ENCODE results near the gene ITPR1.

ITPR1 gene

DNA sequence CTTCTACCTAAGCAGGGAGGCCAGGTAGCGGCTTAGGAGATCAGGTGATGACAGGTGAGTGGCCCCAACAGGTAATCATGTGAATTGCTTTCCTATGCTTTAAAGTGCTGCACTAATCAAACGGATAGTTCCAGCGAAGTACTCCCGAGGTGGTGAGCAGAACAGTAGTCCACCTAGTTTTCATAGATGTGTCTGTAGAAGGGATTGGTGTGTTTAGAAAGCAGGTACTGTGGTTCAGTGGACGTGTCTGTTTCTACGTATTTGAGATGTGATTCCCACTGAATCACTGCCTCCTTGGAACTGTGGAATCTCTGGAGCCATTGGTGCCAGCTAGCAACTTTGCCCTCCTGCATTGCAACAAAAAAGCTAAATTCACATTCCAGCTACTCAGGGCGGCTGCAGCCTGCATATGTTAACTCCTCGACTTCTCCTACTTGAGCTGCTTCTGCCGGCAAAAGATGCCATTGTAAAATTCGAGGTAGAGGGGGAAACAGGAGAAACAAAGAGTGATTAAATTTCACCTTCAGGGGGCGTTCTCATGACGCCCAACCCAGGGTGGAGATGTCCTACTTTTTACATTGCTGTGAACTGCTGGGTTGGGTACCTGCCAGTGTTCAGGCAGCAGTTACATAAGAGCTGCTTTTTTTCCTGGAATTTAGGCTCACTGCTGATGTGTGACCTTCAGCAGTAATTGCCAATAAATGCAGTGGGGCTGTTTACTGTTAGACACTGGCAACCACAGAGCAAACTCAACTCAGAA, 227.3 kb downstream of the ITPR1 start:
- DNase-seq (ENCODE audit: low read depth), result no peak

DNA sequence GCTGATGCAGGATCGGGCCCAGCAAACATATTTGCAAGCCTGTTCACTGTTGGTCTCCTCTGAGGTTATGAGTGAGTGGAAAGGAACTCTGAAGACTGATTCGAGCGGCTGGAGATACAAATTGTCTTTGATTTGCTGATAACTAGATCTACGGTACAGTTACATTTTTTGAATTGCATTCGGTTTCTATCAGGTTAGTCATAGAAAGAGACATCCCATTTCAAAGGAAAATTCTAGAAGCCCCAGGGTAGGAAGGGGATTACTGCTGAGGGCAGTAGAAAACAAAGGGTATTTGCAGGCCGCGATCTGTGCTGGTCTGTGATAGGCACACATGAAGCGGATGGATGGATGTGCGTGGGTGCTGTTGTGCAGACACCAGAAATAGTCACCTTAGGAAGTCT, 228.4 kb downstream of the ITPR1 start:
- DNase-seq (ENCODE audit: low read depth), result peak; percentile 95

DNA sequence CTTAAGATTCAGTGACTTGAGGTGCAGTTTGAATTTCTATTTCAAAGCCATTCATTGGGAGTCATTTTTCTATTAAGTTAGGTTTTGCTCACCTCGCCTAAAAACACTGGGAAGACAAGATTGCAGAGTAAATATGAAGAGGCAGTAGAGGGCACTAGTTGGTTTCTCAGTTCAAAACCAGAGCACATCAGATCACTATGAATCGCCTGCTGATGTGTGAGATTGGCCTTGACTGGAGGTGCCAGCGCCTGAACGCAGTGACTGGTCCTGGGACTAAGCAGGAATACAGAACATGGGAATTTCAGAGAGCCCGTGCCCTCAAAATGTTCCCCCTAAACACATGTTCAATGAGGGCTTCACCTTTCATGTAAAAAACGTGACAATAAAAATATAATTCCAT, 229.0 kb downstream of the ITPR1 start:
- no peak for DNase-seq (ENCODE audit: low read depth)

DNA sequence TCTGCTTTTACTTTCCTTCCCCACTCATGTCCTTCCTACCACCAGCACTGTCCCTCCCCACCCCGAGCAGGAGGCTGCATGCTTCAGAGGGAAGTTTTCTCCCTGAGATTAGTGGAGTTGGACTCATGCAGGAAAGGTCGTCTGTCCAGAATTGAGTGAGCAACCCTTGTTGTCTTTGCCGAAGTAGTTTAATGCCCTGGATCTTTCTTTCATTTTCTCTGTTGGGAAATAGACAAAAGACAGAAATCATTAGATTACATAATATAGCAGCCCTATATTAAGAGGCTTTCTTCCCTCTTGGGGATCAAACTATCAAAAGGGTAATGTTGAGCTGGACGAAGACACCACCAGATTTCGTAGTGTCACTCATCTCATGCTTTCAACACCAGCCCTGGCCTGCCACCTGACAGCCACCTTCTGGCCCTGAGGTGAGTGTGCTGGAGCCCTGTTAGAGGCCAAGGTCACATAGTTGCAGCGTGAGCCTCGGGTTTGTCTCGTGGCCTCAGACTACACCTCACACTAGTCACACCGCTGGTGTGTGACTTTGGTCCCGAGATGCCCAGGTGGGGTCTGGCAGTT, 231.0 kb downstream of the ITPR1 start:
- no peak for DNase-seq (ENCODE audit: low read depth)

DNA sequence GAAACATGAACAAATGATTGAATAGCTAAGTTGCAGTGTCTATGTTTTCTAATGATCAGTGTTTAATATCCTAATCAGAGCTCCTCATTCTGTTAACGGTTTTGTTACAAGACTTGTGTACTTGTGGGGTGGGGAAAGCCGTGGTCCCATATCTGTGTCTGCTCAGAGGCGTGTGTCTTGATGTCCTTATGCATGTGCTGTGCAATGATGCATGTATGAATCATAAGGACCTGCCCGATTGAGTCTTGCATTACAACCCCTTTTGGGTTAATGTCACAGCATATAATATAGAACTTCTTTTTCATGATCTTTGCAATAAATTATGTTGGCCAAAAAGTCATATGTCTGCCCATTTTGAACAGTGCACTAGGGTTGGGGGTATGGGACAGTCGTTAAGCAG, 233.4 kb downstream of the ITPR1 start:
- no peak for DNase-seq (ENCODE audit: low read depth)

DNA sequence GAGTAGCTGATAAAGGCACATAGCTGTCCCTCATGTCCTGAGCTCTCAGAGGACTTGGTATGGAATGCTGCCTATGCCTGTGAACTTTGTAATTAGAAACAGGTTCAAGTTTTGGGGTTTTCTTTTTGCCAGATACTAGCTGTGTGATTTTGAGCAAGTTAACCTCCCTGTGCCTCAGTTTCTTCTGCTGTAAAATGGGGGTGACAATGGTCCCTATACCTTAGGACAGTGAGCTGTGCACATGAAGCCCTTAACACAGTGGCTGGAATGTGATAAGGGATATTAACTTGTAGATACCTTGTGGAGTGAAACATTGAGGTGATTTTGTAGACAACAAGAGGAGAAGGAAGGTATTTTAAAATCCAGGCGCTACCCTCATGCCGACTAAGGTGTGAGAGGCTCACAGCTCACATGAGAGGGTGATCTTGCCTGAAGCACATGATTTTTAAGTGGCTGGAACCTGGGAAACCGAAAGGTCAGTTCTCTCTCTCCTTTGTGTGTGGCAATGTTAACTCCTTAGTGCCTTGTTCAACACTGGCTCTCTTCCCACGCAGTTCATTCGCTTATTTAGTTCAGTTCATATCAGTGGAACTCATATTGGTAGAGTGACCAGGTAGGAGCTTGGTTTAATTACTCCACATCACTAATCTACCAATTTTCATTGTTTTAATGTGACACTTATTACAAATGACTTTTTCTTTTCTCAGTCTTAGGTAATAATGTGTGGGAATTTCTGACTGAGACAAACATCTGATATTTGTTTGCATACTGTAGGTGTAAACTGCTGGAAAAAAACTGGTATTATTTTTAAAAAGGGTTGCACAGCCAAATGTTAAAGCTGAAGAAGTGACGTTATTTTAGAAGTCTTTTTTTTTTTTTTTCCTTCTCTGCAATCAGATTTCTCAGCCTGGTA, 236.2 kb downstream of the ITPR1 start:
- no peak for DNase-seq (ENCODE audit: low read depth)

DNA sequence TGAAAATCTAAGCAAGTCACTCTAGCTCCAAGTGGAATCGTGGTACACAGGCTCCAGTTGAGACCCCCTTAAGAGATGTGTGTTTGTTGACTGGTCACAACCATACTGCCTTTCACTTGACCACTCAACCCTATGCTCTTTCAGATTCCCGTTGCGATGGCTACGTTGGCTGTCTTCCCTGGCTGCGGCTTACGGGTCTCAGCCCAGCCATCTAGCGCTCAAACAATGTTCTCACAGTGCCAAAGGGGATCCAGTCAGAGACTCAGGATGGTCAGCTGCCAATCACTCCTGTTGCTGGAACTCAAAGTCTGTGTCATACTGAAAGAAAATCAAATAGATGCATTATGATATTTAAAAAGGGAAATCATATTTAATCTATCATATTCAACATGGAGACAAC, 237.6 kb downstream of the ITPR1 start:
- no peak for DNase-seq (ENCODE audit: low read depth)

DNA sequence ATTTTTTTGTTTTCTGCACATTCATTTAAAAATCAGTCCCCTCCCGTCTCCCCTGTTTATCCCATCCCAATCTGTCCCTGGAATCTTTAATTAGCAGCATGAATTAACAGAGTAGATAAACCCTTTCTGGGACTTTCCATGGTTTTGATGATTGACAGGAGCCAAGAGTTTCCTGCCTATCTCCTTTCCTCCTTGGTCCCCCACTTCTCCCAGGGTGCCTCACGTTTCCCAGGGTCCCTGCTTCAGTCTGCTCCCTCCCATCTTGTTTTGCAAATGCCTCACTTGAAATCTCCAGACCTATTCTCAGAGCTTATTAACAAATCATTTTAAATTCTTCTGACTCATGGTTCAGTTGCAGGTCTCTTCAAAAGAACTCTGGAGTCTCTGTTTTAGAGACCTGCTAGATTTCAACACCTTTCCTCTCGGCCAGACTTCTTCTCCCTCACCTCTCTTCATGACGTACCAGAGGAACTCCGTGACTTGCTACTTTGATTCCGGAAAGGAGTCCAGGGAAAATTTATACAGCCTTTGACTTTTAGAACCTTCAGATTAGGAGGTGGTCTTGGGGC, 238.5 kb downstream of the ITPR1 start:
- DNase-seq (ENCODE audit: low read depth), result no peak

DNA sequence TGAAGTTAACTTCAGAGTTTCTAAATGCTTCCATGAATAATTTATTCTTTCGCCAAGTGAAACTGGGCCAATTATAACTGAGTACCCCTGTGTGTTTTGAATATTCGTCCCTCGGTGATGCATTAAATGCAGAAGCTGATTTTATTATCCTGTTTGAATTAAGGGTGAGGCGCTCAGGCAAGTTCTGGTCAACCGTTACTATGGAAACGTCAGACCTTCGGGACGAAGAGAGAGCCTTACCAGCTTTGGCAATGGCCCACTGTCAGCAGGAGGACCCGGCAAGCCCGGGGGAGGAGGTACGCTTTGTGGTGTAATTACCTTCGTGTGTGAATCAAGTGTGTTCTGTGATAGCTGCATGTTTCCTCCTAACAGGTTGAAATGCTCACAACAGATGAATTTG, 239.8 kb downstream of the ITPR1 start:
- no peak for DNase-seq (ENCODE audit: low read depth)

DNA sequence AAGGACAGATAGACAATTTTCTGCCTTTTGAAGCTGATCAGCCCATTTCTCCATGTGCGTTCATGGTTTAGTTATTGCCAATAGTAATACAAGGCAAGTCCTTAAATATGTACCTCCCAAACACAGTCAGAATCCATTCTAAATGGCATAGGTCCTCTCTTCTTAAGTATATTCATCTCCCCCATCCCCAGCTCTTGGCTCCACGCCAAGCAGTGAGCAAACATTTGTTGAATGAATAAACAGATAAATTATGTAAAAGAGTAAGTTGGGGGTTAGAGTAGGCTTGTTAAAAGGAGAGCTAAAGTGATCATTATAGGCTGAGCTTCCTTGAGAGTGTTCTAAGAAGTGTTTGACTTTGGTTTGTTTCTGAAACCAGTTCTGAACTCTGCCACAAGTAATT, 241.3 kb downstream of the ITPR1 start:
- no peak for DNase-seq (ENCODE audit: low read depth)

DNA sequence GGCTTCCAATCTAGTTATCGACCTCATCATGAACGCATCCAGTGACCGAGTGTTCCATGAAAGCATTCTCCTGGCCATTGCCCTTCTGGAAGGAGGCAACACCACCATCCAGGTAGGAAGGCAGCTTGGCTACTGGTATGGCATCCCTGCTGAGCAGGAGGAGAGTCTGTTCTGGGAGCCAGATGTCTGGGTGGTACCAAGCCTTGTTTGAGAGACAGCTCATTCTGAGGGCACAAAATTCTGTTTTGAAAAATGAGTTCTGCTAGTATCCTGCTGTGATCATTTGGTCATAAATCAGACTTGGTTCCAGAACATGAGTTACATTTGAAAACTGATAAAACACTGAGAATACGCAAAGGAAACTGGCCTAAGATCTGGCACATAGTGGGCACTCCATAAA, 242.1 kb downstream of the ITPR1 start:
- DNase-seq (ENCODE audit: low read depth), result no peak

DNA sequence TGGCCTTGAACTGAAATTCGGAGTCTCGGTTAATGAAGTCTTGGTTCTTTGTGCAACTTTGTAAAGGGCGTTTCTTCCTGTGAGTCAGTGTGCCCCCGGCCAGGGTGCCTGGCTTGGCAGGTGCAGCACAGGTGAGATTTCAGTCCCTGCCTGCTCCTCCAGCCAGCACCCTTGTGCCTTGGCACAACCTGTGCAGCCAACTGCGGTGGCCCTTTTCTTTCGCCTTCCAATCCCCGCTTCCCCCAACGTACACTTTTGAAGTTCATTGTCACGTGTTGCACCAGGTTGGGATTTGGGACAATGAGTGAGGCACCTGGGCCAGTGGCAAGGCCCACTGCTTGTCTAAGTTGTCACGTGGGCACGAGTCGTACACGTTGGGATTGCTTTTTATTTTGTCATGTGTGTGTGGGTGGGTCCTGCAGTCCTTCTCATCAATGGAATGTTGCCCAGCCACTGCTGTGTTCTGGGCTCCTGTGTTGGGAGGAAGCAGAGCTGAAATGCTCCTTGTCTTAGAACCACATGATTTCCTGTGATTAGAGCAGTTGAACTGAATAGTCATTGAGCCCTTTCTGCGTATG, 243.2 kb downstream of the ITPR1 start:
- DNase-seq (ENCODE audit: low read depth), result no peak

DNA sequence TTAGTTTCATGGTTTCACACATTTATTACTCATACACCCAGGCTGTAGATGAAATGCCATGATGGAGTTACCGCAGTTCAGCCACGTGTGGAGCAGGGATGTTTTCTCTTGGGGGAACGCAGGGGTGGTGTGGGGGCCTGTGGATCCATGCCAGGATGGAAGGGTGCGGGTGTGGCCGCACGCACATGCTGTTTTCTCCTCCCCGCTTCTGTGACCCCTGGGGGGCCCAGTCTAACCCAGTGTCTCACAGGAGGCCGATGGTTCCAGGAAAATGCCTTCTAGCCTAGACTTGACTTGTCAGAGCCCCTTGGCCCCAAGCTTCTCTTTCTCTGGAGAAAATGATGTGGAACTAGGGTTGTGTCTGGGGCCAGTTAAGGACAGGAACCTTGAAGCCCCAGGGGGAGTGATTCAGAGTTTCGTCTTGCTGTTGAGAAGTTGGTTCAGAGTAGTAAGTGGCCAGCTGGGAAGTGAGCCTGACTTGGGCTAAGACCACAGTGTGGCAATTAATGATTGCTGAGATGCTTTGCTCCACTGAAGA, 245.7 kb downstream of the ITPR1 start:
- DNase-seq (ENCODE audit: low read depth), result no peak

DNA sequence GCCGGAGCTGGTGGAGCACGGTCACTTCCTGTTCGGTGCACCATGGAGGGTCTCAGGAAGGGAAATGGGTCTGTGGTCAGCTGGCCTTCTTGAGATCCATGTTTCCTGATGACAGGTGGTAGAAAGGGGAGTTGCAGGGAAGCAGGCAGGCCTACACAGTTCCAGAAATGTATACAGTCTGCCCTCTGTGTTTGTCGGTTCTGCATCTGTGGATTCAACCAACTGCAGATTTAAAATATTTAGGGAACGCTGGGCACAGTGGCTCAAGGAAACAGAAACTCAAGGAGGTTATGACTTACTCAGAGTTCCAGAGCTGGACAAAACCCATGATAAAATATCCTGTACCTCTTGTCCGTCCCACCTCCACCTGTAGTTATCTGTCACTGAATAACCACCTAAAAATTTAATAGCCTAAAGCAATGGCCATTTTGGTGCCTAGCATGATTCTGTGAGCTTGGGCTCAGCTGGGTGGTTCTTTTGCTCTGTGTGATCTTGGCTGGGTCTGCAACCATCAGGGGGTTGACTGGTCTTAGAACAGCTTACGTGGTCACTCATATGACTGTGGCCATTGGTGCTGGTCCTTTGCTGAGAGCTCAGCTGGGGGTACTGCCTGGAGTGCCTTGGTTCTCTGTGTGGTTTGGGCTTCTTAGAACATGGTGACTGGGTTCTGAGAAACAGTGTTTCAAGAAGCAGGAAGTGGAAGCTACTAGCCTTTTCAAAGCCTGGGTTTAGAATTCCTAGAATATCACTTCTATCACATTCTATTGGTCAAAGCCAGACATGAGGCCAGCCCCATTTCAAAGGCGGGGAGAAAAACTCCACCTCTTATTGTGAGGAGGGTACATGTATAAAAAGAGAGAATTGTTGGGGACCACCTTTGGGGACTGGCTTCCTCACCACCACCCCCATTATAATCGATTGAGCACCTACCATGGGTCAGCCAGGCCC, 246.4 kb downstream of the ITPR1 start:
- no peak for DNase-seq (ENCODE audit: low read depth)

DNA sequence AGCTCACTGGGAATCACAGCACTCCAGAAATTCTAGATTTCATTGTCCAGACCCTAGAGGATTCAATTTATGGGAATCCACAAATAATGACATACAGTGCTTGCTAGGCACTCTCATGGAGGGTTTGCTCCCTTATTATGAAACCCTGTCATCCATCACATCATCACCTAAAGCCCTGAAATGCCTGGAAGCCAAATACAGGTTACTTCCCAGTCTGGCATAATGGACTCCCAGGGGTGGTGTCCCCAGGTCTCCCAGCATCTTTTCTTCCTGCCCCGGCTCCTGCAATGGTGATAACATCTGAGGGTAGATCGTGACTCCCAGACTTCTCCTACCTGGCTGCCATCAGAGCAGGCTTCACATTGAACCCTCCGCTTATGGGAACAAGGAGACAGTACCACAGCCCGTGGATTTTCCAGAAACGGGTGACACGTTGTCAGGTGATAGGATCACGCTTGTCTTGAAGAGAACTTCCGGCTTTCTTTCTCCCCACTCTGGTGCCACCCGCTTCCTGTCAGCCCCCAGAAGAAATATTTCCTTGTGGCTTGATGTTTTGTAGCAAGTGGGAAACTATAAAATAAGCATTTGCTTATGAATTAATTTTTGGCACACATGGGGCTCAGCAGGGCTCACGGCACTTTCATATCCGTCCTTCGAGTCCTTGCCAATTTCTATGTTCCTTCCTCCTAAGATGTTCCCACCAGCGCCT, 247.4 kb downstream of the ITPR1 start:
- DNase-seq (ENCODE audit: low read depth), result no peak

DNA sequence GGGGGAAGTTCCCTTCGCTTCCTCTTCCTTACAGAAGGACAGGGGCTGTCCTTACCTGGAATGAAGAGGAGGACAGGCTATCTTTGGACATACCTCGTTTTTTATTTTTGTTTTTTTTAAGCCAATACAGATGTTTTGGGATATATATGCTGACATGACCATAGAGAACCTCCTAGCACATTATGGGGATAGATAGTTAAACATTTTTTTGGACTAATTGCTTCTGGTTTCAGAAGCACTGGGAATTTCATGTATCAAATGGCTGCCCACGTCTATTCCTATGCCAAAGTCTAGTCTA, 247.9 kb downstream of the ITPR1 start:
- DNase-seq (ENCODE audit: low read depth), result no peak

DNA sequence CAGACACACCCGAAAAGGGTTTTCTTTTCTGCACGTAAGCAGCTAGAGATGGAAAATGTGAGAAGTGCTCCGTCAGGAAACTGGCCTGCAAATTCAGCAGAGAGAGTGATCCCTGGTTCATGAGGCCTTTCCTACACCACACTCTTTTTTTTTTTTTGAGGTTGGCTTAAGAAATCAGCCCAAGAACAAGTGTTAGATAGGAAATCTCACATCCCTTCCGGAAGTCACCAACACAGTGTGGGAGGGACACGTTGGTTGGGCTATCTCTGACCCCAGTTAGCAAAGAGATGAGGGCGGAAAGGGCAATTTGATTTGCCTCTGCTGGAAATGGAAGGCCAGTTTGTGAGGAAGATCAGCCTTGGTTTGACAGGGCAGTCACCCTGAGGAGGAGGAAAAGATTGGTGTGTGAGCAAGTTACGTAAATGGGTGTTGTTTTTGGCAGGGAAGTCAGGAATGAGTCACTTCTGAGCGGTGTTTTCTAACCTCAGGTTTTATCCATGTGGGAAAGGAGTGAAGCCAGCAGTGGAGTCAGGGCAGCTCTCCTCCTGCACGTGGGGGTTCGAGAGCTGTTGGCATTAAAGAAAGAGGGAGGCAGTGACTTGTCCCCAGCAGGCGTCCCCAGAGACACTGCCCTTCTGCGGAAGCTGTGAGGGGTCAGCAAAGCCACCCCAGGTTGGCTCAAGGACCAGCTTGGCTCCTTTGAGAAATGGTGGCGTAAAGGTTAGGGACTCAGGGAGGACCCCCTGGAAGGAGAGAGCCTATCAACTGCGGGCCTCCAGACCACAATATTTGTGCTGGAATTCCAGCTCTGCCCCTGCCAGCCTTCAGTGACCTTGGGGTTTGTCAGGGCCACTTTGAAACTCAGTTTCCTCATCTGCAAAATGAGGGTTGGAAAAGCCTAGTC, 248.5 kb downstream of the ITPR1 start:
- DNase-seq (ENCODE audit: low read depth), result peak; percentile 99

DNA sequence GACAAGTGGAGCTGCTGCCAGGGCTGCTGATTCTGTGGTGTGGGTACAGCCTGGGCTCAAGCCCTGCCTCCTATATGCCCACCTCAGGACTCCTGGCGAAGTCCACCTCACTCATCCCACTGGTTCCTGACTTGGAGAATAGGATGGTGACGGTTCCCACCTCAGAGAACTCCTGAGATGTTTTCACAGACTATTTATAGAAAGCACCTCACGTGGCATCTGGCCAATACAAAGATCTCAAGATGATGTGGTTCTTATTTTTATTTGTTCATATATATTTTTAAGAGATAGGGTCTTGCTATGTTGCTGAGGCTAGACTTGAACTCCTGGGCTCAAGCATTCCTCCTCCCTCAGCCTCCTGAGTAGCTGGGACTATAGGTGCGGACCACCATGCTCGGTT, 249.2 kb downstream of the ITPR1 start:
- no peak for DNase-seq (ENCODE audit: low read depth)

DNA sequence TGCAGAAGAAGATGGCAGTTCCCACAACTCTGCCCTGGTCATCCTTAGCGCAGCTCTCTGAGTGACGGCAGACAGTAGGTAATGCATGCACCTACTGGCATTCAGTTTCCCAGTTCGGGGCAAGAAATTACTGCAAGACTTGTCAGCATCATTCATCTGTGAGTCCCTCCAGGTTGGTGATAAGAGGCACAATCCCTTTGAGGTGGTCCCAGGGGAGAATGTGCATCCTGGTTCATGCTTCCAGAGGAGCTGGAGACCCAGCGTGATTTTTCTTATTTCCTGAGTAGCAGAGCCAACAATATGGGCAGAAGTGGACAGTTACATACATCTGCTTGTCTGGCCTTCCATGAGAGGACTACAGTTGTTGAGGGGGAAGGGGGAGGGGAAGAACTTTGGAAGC, 250.2 kb downstream of the ITPR1 start:
- DNase-seq (ENCODE audit: low read depth), result no peak
